Rectal smooth muscle tissue (tissue), 1 donor: Measurements from ENCODE around the gene CHTOP.
"Not testable (repeated sequence)": the region's sequence is repeated elsewhere in the genome, so short reads cannot be mapped to it uniquely, and the experiment has no call there.

ENCODE experiments used
- H3K27ac ChIP-seq: one replicate; pipeline ENCODE4 v1.7.0; 2013; ENCODE audit warnings: low read depth, low read length, inconsistent platforms
- H3K27me3 ChIP-seq: one replicate; pipeline ENCODE4 v1.7.0; 2013; ENCODE audit warnings: low read length; ENCODE audit not compliant: control insufficient read depth, insufficient read depth
- H3K36me3 ChIP-seq: one replicate; pipeline ENCODE4 v1.7.0; 2013; ENCODE audit warnings: low read length; ENCODE audit not compliant: control insufficient read depth, insufficient read depth
- H3K4me1 ChIP-seq: one replicate; pipeline ENCODE4 v1.7.0; 2013; ENCODE audit warnings: low read length; ENCODE audit not compliant: control insufficient read depth, insufficient read depth
- H3K4me3 ChIP-seq: one replicate; pipeline ENCODE4 v1.7.0; 2013; ENCODE audit warnings: low read length
- H3K9ac ChIP-seq: one replicate; pipeline ENCODE4 v1.7.0; 2013; ENCODE audit warnings: low read length

CHTOP gene

GRCh38 chr1:153633754-153634665, at the start of gene CHTOP:
Gene CHTOP (plus strand): TSS chr1:153634066. CDS start chr1:153636589, 2,523 bp downstream.
- H3K9ac ChIP-seq, result peak within 1 kb of the TSS; percentile 98
- H3K36me3 ChIP-seq, result peaks cover 17% of the 10 kb centered on the region
- H3K4me1 ChIP-seq, result peaks cover 12% of the 10 kb centered on the region
- peak within 1 kb of the TSS; percentile 100 for H3K27ac ChIP-seq
- H3K4me3 ChIP-seq, result peak within 1 kb of the TSS; percentile 95
- H3K27me3 ChIP-seq, result no peaks in the 10 kb centered on the region

GRCh38 chr1:153585006-153585405, 48.9 kb upstream of the CHTOP start:
- no peak overlapping the region for H3K27ac ChIP-seq
- no peak overlapping the region for H3K9ac ChIP-seq
- no peak overlapping the region for H3K4me3 ChIP-seq
- H3K27me3 ChIP-seq, result no peaks in the 10 kb centered on the region
- H3K36me3 ChIP-seq, result no peaks in the 10 kb centered on the region
- no peaks in the 10 kb centered on the region for H3K4me1 ChIP-seq

- Histone ChIP-seq H3K4me1 (no peaks in the 10 kb centered on the region), H3K27me3 (no peaks in the 10 kb centered on the region), H3K36me3 (no peaks in the 10 kb centered on the region), H3K27ac (no peak overlapping the region), H3K9ac (no peak overlapping the region), H3K4me3 (no peak overlapping the region)
Observed at GRCh38 chr1:153586347-153586746, 47.5 kb upstream of the CHTOP start.

DNA sequence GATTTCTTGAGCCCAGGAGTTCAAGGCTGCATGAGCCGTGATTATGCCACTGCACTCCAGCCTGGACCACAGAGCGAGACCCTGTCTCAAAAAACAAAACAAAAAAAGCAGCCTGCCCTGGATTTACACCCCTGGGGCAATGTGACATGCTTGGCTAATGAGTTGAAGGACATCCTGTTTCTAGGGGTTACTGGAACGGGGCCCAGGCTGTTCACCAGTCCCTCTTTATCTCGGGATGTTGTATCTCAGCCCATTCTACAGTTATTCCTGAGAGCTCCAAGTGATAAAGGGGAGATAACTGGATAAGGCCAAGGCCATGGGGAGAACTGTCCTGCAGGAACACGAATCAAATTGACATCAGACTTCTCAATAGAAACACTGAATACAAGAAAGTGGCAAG, 46.6 kb upstream of the CHTOP start:
- Histone ChIP-seq H3K36me3 (no peaks in the 10 kb centered on the region), H3K4me3 (no peak overlapping the region), H3K27me3 (no peaks in the 10 kb centered on the region)

DNA sequence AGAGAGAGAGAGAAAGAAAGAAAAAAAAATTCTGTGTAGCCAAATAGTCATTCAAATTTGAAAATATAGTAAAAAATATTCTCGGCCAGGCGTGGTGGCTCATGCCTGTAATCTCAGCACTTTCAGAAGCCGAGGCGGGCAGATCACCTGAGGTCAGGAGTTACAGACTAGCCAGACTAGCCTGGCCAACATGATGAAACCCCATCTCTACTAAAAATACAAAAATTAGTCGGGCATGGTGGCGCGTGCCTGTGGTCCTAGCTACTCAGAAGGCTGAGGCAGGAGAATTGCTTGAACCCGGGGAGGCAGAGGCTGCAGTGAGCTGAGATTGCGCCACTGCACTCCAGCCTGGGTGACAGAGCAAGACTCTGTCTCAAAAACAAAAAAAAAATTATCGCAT, 45.8 kb upstream of the CHTOP start:
- not testable (repeated sequence) for H3K27ac ChIP-seq, H3K36me3 ChIP-seq, H3K9ac ChIP-seq, H3K27me3 ChIP-seq, H3K4me3 ChIP-seq, H3K4me1 ChIP-seq

More for the DNA sequence above, 46.6 kb upstream of the CHTOP start:
- H3K9ac ChIP-seq, result no peak overlapping the region
- H3K4me1 ChIP-seq, result no peaks in the 10 kb centered on the region
- H3K27ac ChIP-seq, result no peak overlapping the region

GRCh38 chr1:153588482-153588881, 45.4 kb upstream of the CHTOP start:
- Histone ChIP-seq H3K27ac (no peak overlapping the region), H3K36me3 (no peaks in the 10 kb centered on the region), H3K27me3 (no peaks in the 10 kb centered on the region), H3K4me3 (no peak overlapping the region), H3K4me1 (no peaks in the 10 kb centered on the region), H3K9ac (no peak overlapping the region)

GRCh38 chr1:153592748-153593147, 41.1 kb upstream of the CHTOP start:
- no peaks in the 10 kb centered on the region for H3K36me3 ChIP-seq
- no peaks in the 10 kb centered on the region for H3K27me3 ChIP-seq
- H3K9ac ChIP-seq, result no peak overlapping the region
- no peak overlapping the region for H3K4me3 ChIP-seq
- H3K4me1 ChIP-seq, result no peaks in the 10 kb centered on the region
- H3K27ac ChIP-seq, result no peak overlapping the region

GRCh38 chr1:153597206-153597605, 36.7 kb upstream of the CHTOP start:
- Histone ChIP-seq H3K27me3 (no peaks in the 10 kb centered on the region), H3K27ac (no peak overlapping the region), H3K4me1 (no peaks in the 10 kb centered on the region), H3K36me3 (no peaks in the 10 kb centered on the region), H3K9ac (no peak overlapping the region), H3K4me3 (no peak overlapping the region)

DNA sequence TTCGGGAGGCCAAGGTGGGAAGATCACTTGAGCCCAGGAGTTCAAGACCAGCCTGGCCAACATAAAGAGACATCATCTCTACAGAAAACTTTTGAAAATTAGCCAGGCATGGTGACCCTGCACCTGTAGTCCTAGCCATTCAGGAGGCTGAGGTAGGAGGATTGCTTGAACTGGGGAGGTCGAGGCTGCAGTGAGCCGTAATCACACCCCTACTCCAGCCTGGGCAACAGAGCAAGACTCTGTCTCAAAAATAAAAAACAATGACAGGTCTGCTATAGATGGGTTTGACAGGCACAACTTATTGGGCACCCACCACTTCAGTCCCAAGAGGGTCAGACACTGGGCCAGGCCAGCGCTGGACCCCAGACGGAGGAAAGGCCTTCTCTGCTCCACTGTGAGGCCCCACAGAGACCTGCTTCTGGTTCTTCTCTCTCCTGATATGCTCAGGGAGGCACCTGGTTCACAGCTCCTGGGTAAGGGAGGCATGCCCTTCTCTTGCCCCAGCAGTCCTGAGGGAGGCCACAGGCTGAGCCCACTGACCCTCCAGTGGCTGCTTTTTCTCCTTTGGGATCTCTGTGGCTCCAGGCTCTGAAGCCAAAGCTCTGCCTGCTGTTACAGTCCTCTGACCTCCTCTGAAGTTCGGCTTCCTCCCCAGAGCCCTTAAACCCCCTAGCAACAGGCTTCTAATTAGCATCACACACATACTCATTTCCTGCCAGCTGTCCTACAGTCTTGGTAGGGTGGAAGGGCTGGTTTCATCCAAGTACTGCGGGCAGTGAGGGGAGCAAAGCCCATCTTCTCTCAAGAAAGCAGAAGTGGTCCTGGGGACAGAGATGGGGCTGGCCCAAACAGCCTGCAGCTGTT, 35.3 kb upstream of the CHTOP start:
- Histone ChIP-seq H3K27me3 (no peaks in the 10 kb centered on the region), H3K4me3 (no peak overlapping the region), H3K9ac (no peak overlapping the region), H3K36me3 (no peaks in the 10 kb centered on the region), H3K27ac (no peak overlapping the region), H3K4me1 (no peaks in the 10 kb centered on the region)

DNA sequence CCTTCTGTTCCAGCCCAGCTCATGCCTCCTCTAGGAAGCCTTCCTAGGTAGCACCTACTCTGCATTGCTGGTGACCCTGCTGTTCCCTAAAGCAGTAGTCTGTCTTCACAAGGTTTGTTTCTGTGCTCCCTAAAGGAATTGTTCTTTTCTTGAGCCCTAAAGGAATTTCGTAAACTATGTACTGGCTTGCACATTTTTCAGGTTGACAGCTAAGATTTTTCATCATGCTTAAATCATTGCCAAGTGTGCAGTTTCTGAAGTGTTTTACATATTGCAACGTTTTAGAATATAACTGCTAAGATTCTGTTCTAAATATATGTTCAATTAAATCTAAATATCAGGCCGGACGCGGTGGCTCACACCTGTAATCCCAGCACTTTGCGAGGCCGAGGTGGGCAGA, 34.0 kb upstream of the CHTOP start:
- Histone ChIP-seq H3K9ac (no peak overlapping the region), H3K4me1 (no peaks in the 10 kb centered on the region), H3K27me3 (no peaks in the 10 kb centered on the region), H3K4me3 (no peak overlapping the region), H3K27ac (no peak overlapping the region), H3K36me3 (no peaks in the 10 kb centered on the region)

- Histone ChIP-seq H3K9ac (no peak overlapping the region), H3K4me3 (no peak overlapping the region), H3K27me3 (no peaks in the 10 kb centered on the region), H3K4me1 (no peaks in the 10 kb centered on the region), H3K36me3 (peaks cover 4% of the 10 kb centered on the region), H3K27ac (no peak overlapping the region)
Observed at GRCh38 chr1:153602749-153603148, 31.1 kb upstream of the CHTOP start.

GRCh38 chr1:153606194-153606593, 27.7 kb upstream of the CHTOP start:
- Histone ChIP-seq H3K4me1 (peaks cover 11% of the 10 kb centered on the region), H3K36me3 (peaks cover 4% of the 10 kb centered on the region), H3K9ac (no peak overlapping the region), H3K27ac (no peak overlapping the region), H3K27me3 (no peaks in the 10 kb centered on the region), H3K4me3 (no peak overlapping the region)
